Inflammatory macrophage treated with lipopolysaccharide for 1 hour (primary cell): Measurements from ENCODE around the gene DRAXIN.

Experiments used
- DNase-seq, 2 donors: peaks; one replicate each; pipeline ENCODE4 v3.0.0-alpha.2; 2020 to 2022

DRAXIN gene

GRCh38 chr1:11690397-11691301 lies 861 bp upstream of the DRAXIN start:
- DNase-seq = peak in 1 of 2 donors; percentile 42

GRCh38 chr1:11691928-11692711 lies 610 bp downstream of the DRAXIN start:
- DNase-seq = no peak

- peak; percentile 72 to 78 for DNase-seq
These were observed 1.6 kb downstream of the DRAXIN start for GRCh38 chr1:11693024-11693590.

GRCh38 chr1:11693917-11694316 lies 2.4 kb downstream of the DRAXIN start:
- DNase-seq = no peak

- no peak for DNase-seq
These were observed 4.4 kb downstream of the DRAXIN start for GRCh38 chr1:11695861-11696260.

GRCh38 chr1:11697188-11697892 lies 5.8 kb downstream of the DRAXIN start:
- no peak for DNase-seq

GRCh38 chr1:11697893-11698210 lies 6.3 kb downstream of the DRAXIN start:
- no peak for DNase-seq

GRCh38 chr1:11700601-11701467 lies 9.3 kb downstream of the DRAXIN start:
- DNase-seq = no peak

- DNase-seq = no peak
These were observed 10.0 kb downstream of the DRAXIN start for GRCh38 chr1:11701551-11701961.

GRCh38 chr1:11701981-11702803 lies 10.7 kb downstream of the DRAXIN start:
- DNase-seq = no peak

- peak in 1 of 2 donors; percentile 46 for DNase-seq
These were observed 12.1 kb downstream of the DRAXIN start for GRCh38 chr1:11703357-11704193.

GRCh38 chr1:11704194-11704529 lies 12.7 kb downstream of the DRAXIN start:
- DNase-seq = no peak

- no peak for DNase-seq
These were observed 13.4 kb downstream of the DRAXIN start for GRCh38 chr1:11704691-11705475.

GRCh38 chr1:11705596-11705995 lies 14.1 kb downstream of the DRAXIN start:
- no peak for DNase-seq

GRCh38 chr1:11706292-11706691 lies 14.8 kb downstream of the DRAXIN start:
- no peak for DNase-seq

- peak in 1 of 2 donors; percentile 36 for DNase-seq
These were observed 16.2 kb downstream of the DRAXIN start for GRCh38 chr1:11707621-11708276.

GRCh38 chr1:11708554-11709350 lies 17.2 kb downstream of the DRAXIN start:
- DNase-seq = peak; percentile 43 to 93

GRCh38 chr1:11711490-11711889 lies 20.0 kb downstream of the DRAXIN start:
- DNase-seq = no peak
